Mesodermal cell (in vitro differentiated cells): ENCODE data around the gene ZP2.

ENCODE experiments used
- H3K27ac ChIP-seq: 2 replicates; pipeline ENCODE4 v1.7.0; 2013; ENCODE audit warnings: mild to moderate bottlenecking, low read depth, low read length, moderate library complexity; ENCODE audit not compliant: severe bottlenecking
- H3K36me3 ChIP-seq: 2 replicates; pipeline ENCODE4 v1.7.1; 2013; ENCODE audit warnings: mild to moderate bottlenecking, low read length, moderate library complexity; ENCODE audit not compliant: control insufficient read depth, insufficient read depth
- H3K4me1 ChIP-seq: one replicate; pipeline ENCODE4 v1.7.1; 2013; ENCODE audit warnings: mild to moderate bottlenecking, low read length; ENCODE audit not compliant: insufficient read depth, control insufficient read depth, poor library complexity, severe bottlenecking
- H3K4me3 ChIP-seq: 2 replicates; pipeline ENCODE4 v1.7.0; 2013; ENCODE audit warnings: low read length, control low read depth, mild to moderate bottlenecking; ENCODE audit not compliant: insufficient read depth, poor library complexity, severe bottlenecking; ENCODE audit errors: extremely low read depth
- H3K9me3 ChIP-seq: 2 replicates; pipeline ENCODE4 v1.7.1; 2013; ENCODE audit warnings: mild to moderate bottlenecking, low read length, moderate library complexity; ENCODE audit not compliant: control insufficient read depth
- WGBS, 2 experiments: methylation state at CpG; one replicate each; pipeline ENCODE4 v1.1.5; 2013; ENCODE audit warnings: missing lambda C conversion rate in 2 of 2; ENCODE audit not compliant: insufficient coverage in 2 of 2; 5-methylcytosine and 5-hydroxymethylcytosine counted together

Gene ZP2

DNA sequence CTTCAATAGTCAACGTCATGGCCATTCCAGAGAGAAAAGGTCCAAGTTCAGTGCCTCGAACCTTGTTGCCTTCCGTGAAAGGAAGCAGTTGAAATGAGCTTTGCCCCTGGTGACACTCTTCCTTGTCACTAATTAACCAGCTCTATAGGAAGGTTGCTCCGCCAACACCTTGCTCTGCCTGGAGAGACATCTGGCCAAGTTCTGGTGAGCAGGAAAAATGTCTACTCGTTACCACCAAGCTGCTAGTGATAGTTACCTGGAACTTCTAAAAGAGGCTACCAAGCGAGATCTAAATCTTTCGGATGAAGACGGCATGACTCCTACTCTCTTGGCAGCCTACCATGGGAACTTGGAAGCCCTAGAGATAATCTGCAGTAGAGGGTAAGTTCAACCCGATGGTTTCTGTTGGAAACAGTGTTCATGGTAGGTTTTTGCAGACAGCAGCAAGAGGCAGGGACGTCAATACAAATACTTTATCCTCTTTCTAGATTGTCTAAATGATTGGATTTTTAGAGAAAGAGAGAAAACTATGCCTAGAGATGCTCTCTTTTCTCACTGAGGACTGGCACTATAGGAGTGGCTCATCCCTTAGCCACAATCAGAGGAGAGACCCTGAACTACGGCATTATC lies 22.3 kb upstream of the ZP2 start, which contains the start of gene ANKS4B:
TSS of gene ANKS4B (plus strand) at position 179 of the 630 bp plus-strand sequence. CDS start at position 218, 39 bp downstream.
- no peak within 1 kb of the TSS for H3K4me3 ChIP-seq
- H3K27ac ChIP-seq: no peak within 1 kb of the TSS
- H3K9me3 ChIP-seq: no peaks in the 10 kb centered on the region
- WGBS, 2 experiments: 91 to 92% methylated on average over 7 to 8 of the region's 11 CpGs
- no peaks in the 10 kb centered on the region for H3K4me1 ChIP-seq
- no peaks in the 10 kb centered on the region for H3K36me3 ChIP-seq

DNA sequence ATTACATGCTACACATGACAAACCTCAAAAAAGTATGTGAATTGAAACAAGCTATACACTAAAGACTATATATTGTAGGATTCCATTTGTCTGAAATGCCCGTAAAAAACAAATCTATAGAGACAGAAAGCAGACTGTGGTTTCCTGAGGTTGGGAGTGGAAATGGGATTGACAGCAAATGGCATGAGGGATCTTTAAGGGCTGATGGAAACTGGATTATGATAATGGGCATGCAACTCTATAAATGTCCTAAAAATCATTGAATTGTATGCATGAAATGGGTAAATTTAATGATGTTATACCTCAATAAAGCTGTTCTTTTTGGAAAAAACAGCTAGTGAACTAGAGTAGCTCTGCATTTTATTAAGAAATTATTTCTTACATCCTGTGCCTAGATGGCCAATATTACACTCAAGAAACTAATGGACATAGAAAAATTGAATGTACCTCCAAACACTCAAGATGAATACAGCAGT lies 21.7 kb upstream of the ZP2 start:
- Histone ChIP-seq H3K9me3 (no peaks in the 10 kb centered on the region), H3K4me3 (no peak overlapping the region), H3K4me1 (no peaks in the 10 kb centered on the region), H3K36me3 (no peaks in the 10 kb centered on the region), H3K27ac (no peak overlapping the region)
- 100% methylated on average over 1 of the region's 1 CpG; no CpG with 5 or more reads in 1 of the 2 experiments for WGBS, 2 experiments

DNA sequence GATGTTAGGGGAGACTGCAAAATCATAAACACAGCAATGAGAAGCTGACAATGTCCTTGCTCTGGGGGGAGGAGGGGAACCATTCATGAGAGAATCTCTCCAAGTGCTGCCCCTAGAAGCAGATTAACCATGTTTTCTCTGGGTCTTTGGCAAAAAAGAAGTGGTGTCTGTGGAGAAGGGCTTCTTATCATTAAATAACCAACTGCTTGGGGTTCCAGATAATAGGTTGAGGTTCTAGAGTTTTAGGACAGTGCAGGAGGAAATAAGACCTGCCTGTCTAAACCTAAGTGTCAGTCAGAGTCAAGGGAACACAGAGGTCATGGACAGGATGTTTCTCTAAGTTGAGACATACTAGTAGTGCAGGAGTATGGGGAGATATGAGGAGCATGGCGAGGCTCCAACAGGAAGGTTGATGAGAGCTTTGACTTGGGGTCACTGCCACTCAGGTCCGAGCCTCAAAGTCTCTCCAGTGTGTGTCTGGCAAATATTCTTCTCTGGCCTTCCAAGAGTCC lies 17.0 kb upstream of the ZP2 start:
- Histone ChIP-seq H3K27ac (no peak overlapping the region), H3K9me3 (no peaks in the 10 kb centered on the region)
- WGBS, 2 experiments: 85 to 94% methylated on average over 2 of the region's 2 CpGs

DNA sequence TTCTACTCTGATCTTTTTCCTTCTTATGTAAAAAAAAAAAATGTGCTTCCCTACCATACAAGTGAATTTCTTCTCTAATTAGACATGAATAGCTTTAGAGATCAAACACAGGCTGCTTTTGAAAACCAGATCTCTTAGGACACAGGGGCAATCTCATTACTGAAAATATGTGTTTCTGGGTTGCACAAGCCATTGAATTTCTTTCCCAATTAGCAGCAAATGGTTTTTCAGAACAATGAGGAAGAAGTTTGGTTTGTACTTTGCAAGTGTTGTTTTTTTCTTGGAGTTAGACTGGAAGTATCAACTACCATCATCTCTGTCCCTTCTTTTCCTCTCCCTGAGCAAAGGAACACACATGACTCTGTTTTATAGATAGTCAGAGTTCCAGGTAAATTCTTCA lies 16.5 kb upstream of the ZP2 start:
- Histone ChIP-seq H3K4me3 (no peak overlapping the region), H3K9me3 (no peaks in the 10 kb centered on the region), H3K36me3 (no peaks in the 10 kb centered on the region), H3K4me1 (no peaks in the 10 kb centered on the region), H3K27ac (no peak overlapping the region)

More for the DNA sequence above, 17.0 kb upstream of the ZP2 start:
- Histone ChIP-seq H3K4me1 (no peaks in the 10 kb centered on the region), H3K4me3 (no peak overlapping the region), H3K36me3 (no peaks in the 10 kb centered on the region)

DNA sequence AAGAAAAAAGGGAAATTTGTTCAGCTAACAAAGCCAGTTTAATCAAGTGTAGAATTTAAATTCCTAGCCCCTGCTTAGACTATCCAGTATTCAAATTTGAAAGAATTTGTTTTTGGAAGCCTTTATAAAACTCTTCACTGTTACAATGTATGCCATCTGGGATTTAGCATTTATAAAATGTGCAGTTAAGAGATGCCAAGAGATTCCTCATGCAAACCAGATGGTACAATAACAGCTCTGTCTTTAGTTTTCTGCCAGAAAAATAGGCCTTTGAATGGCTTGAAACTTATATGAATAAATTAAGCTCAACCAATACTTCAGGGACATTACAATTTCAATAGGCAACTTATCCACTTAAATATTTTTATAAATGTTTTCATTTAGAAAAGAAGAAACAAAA lies 15.4 kb upstream of the ZP2 start:
- Histone ChIP-seq H3K4me1 (no peaks in the 10 kb centered on the region), H3K27ac (no peak overlapping the region), H3K9me3 (no peaks in the 10 kb centered on the region), H3K36me3 (no peaks in the 10 kb centered on the region), H3K4me3 (no peak overlapping the region)

DNA sequence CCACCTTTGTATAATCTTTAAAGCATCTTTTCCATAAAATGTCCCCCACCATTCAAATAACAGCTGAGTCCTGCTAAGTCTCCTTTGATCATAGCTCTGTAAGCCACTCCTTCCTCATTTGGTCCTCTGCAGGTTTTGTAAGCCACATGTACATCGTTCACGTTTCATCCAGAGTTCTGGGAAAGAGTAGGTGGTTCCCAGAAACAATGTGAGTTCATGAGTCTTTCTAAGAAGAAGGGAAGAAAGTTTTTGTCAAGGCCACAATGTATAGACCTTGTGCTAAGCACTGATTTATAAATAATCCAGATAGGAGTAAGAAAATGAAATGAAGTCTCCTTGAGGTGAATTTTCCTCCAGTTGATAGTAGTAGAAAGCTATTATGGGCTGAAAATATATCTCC lies 13.4 kb upstream of the ZP2 start:
- 90 to 100% methylated on average over 2 of the region's 2 CpGs for WGBS, 2 experiments
- H3K4me1 ChIP-seq: no peaks in the 10 kb centered on the region
- H3K36me3 ChIP-seq: no peaks in the 10 kb centered on the region
- no peak overlapping the region for H3K27ac ChIP-seq
- H3K9me3 ChIP-seq: no peaks in the 10 kb centered on the region
- no peak overlapping the region for H3K4me3 ChIP-seq

DNA sequence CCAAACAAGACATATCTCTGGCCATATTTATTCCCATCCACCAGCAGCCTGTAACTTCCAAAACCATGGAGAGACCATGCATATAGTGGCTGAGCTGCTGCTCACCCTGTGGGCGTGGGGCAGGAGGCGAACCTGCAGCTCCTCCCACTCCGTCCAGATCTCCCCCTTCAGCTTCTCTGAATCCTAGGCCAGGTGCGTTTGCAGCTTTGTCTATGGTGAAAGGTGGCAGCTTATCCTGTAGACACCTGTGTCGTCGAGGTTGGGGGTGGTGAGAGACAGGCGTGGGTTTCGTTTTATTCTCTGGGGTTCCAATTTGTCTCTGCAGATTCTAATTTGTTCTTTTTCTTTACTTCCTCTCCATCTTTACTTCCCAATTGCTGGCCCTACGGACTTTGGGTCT lies 12.4 kb upstream of the ZP2 start:
- whole genome bisulfite sequencing, 2 experiments: 83 to 89% methylated on average over 5 to 8 of the region's 9 CpGs
- Histone ChIP-seq H3K36me3 (no peaks in the 10 kb centered on the region), H3K4me3 (no peak overlapping the region), H3K4me1 (no peaks in the 10 kb centered on the region), H3K9me3 (no peaks in the 10 kb centered on the region), H3K27ac (no peak overlapping the region)

DNA sequence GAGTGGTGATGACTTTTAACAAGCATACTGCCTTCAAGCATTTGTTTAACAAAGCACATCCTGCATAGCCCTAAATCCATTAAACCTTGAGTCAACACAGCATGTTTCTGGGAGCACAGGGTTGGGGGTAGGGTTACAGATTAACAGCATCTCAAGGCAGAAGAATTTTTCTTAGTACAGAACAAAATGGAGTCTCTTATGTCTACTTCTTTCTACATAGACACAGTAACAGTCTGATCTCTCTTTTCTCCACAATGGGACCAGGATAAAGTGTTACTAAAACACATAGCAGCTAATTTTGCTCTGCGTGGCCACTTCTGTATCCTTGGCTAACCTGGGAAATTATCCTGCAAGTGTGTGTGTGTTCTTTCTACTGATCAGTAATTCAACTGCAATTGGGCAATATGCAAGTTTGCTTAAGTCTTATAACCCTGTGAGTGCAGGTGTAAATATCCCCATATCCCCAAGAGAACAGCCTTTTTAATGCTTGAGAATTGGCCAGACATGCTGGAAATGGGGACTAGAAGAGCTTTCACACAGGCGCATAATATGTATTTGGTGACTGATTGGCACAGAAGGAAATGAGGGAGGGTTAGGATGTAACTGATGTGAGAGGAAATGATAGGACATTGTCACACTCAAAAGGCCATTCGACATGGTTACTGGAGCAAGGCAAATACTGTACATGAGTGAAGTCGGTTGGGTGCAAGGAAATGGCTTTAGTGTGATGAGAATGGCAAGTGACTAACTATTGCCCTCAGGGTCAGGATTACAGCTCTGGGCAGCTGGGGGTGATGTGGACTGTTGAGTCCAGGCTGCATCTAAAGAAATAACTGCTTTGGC lies 11.3 kb upstream of the ZP2 start:
- H3K36me3 ChIP-seq: no peaks in the 10 kb centered on the region
- WGBS, 2 experiments: 62 to 83% methylated on average over 3 to 4 of the region's 4 CpGs
- H3K27ac ChIP-seq: no peak overlapping the region
- H3K4me1 ChIP-seq: no peaks in the 10 kb centered on the region
- H3K9me3 ChIP-seq: no peaks in the 10 kb centered on the region
- H3K4me3 ChIP-seq: no peak overlapping the region

DNA sequence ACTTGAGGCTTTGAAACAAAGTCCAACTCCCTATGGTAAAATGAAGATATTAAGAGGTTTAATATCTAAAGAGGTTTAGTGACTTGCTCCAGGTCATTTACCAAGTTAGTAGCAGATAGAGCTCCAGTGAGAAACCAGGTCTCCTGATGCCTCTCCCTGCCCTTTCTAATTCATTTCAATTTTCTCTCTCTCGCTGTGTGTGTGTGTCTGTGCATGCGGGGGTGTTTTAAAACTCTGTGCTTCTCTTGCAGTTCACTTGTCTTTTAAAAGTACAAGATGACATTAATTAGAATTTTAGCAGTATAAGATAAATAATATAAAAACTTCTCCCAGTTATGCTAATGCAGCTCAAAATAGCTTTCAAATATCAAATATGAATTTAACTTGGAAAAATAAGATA lies 8.2 kb upstream of the ZP2 start:
- H3K9me3 ChIP-seq: no peaks in the 10 kb centered on the region
- H3K4me1 ChIP-seq: no peaks in the 10 kb centered on the region
- H3K36me3 ChIP-seq: no peaks in the 10 kb centered on the region
- H3K4me3 ChIP-seq: no peak overlapping the region
- no peak overlapping the region for H3K27ac ChIP-seq
- WGBS, 2 experiments: no CpG with 5 or more reads among the region's 2 CpGs

DNA sequence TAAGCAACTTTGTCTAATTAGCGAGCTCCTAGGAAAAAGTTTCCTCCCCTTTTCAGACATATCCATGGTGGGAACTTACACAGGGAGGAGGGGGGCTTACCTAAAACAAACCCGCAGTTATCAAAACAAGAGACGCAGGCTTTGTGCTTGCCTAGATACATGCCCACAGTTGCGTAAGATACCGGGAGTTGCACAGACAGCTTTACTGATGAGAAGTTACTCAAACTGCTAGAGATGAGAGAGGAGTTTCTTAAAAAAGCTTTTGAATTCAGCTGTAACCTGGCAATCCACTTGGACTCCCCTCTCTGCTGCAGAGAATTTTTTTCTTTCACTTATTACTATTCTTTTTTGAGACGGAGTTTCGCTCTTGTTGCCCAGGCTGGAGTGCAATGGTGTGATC lies 6.8 kb upstream of the ZP2 start:
- H3K9me3 ChIP-seq: no peaks in the 10 kb centered on the region
- H3K27ac ChIP-seq: no peak overlapping the region
- WGBS, 2 experiments: 88 to 92% methylated on average over 6 of the region's 7 CpGs
- H3K36me3 ChIP-seq: no peaks in the 10 kb centered on the region
- H3K4me1 ChIP-seq: no peaks in the 10 kb centered on the region
- H3K4me3 ChIP-seq: no peak overlapping the region

DNA sequence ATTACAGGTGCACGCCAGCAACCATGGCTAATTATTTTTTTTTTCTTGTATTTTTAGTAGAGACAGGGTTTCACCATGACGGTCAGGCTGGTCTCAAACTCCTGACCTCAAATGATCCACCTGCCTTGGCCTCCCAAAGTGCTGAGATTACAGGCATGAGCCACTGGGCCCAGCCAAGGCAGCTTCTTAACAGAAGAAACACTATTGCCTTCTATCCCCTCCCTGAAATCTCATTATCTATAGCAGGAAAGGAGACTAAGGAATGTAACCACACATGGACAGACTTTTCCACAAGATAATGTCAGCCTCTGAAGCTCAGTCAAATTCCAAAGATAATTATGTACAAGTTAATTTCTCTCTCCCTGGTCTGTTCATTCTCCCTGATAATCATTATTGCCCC lies 5.7 kb upstream of the ZP2 start:
- WGBS, 2 experiments: 83 to 100% methylated on average over 1 to 2 of the region's 2 CpGs
- H3K4me1 ChIP-seq: no peaks in the 10 kb centered on the region
- H3K27ac ChIP-seq: no peak overlapping the region
- no peaks in the 10 kb centered on the region for H3K36me3 ChIP-seq
- no peak overlapping the region for H3K4me3 ChIP-seq
- no peaks in the 10 kb centered on the region for H3K9me3 ChIP-seq
